Upper lobe of right lung (tissue), 1 donor: ENCODE data around the gene SMPD1. TPM values are rescaled to one million over a fixed set of nuclear protein-coding genes. Genes with fewer than 3 reads are reported as not detected.

Source experiments
- ATAC-seq: fragments of 200-7000 bp; cut with Tn5 transposase; one replicate; pipeline ENCODE4 v1.9.1; 2020; ENCODE audit warnings: mild to moderate bottlenecking, moderate library complexity
- DNase-seq: peaks from one replicate; pipeline ENCODE4 v3.0.0-alpha.2; 2020
- H3K27ac ChIP-seq: fragments of 200-600 bp; one replicate; pipeline ENCODE4 v1.8.0; 2022
- H3K27me3 ChIP-seq: fragments of 200-600 bp; one replicate; pipeline ENCODE4 v1.8.0; 2022; ENCODE audit warnings: mild to moderate bottlenecking
- H3K36me3 ChIP-seq: fragments of 200-600 bp; one replicate; pipeline ENCODE4 v1.8.0; 2022
- H3K4me1 ChIP-seq: fragments of 200-600 bp; one replicate; pipeline ENCODE4 v1.8.0; 2022
- H3K4me3 ChIP-seq: fragments of 200-600 bp; one replicate; pipeline ENCODE4 v1.8.0; 2022; ENCODE audit warnings: mild to moderate bottlenecking
- H3K9me3 ChIP-seq: fragments of 200-600 bp; one replicate; pipeline ENCODE4 v1.8.0; 2022
- intact Hi-C: fragments of 100-400 bp; cut with DNase I; formaldehyde crosslinking; loops from one replicate; pipeline ENCODE4 v1.11.0; 2022
- long read RNA-seq: library from polyadenylated mRNA; unstranded; transcript quantifications from one replicate; pipeline ENCODE4 v2.0.0, GENCODE V29; 2021
- total RNA-seq: library from RNA; stranded (reverse); fragmentation: NEBNext Ultra II Directional; extraction: Animal tissue kit (Norgen Biotek cat#: 25700); gene quantifications from one replicate; pipeline ENCODE4 v1.2.1, GENCODE V29; 2021
- TF ChIP-seq, protein P1 (sequence below): fragments of 200-600 bp; IDR thresholded peaks from one replicate; pipeline ENCODE4 v1.8.0; 2022; ENCODE audit warnings: antibody characterized with exemption
- donor health status: DM: no; HTN: yes; CAD: no; lungs with severe emphysema.

The SMPD1 gene
- 51.9 TPM for total RNA-seq
- long read RNA-seq, transcript SMPD1-201 (6 exons, 2,452 nt): major isoform, 14 of 40 reads
- long read RNA-seq, partial matches to known transcripts: 14 of 40 reads
- long read RNA-seq, other reads (novel, unspliced or antisense): 8 of 40 reads

DNA sequence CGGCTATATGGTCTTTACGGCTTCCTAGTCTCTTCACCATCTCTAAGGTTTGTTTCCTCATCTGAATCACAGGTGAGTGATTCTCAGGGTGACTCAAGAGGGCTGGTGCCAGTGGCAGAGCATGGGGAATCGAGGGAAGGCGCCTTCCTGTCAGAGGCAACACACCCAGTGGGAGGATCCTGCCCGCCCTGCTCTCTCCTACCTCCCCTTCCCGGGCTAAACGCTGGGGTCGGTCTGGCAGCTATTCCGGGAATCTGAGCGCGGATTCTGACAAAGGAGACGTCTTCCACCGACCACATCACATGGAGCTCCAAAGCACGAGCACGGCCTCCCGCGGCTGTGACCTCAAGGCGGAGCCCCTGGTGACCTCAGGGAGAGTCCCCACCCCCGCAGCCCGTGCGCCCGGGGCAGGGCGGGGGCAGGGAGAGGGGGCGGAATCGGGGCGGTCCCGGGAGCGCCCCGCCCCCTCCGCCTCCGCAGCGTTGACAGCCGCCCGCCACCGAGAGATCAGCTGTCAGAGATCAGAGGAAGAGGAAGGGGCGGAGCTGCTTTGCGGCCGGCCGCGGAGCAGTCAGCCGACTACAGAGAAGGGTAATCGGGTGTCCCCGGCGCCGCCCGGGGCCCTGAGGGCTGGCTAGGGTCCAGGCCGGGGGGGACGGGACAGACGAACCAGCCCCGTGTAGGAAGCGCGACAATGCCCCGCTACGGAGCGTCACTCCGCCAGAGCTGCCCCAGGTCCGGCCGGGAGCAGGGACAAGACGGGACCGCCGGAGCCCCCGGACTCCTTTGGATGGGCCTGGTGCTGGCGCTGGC, at the start of gene SMPD1:
Gene SMPD1 (plus strand): TSS at position 570 of the 813 bp plus-strand sequence. CDS start 125 bp downstream, at position 695.
- intact Hi-C loops: no loop called here
- Histone ChIP-seq H3K4me3 (peak within 1 kb of the TSS; percentile 80), H3K9me3 (no peaks in the 10 kb centered on the region), H3K4me1 (peaks cover 21% of the 10 kb centered on the region), H3K27me3 (no peaks in the 10 kb centered on the region), H3K27ac (peak within 1 kb of the TSS; percentile 92), H3K36me3 (peaks cover 8% of the 10 kb centered on the region)
- DNase-seq (peak; percentile 97), ATAC-seq (peak; percentile 98)
- TF ChIP-seq, protein P1, sequence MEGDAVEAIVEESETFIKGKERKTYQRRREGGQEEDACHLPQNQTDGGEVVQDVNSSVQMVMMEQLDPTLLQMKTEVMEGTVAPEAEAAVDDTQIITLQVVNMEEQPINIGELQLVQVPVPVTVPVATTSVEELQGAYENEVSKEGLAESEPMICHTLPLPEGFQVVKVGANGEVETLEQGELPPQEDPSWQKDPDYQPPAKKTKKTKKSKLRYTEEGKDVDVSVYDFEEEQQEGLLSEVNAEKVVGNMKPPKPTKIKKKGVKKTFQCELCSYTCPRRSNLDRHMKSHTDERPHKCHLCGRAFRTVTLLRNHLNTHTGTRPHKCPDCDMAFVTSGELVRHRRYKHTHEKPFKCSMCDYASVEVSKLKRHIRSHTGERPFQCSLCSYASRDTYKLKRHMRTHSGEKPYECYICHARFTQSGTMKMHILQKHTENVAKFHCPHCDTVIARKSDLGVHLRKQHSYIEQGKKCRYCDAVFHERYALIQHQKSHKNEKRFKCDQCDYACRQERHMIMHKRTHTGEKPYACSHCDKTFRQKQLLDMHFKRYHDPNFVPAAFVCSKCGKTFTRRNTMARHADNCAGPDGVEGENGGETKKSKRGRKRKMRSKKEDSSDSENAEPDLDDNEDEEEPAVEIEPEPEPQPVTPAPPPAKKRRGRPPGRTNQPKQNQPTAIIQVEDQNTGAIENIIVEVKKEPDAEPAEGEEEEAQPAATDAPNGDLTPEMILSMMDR: no peak

GRCh38 chr11:6345366-6345765, 44.9 kb upstream of the SMPD1 start:
- H3K36me3 ChIP-seq: no peaks in the 10 kb centered on the region
- intact Hi-C loops: loop anchor here (10.0 kb wide), 1 partner anchor 579 kb away; the partner anchor contains the start of genes OR2D3 and ZNF215
- no peaks in the 10 kb centered on the region for H3K27me3 ChIP-seq
- H3K27ac ChIP-seq: no peak overlapping the region
- DNase-seq (no peak), ATAC-seq (no peak)
- TF ChIP-seq, protein P1: no peak
- no peaks in the 10 kb centered on the region for H3K4me1 ChIP-seq
- H3K9me3 ChIP-seq: no peaks in the 10 kb centered on the region
- no peak overlapping the region for H3K4me3 ChIP-seq

DNA sequence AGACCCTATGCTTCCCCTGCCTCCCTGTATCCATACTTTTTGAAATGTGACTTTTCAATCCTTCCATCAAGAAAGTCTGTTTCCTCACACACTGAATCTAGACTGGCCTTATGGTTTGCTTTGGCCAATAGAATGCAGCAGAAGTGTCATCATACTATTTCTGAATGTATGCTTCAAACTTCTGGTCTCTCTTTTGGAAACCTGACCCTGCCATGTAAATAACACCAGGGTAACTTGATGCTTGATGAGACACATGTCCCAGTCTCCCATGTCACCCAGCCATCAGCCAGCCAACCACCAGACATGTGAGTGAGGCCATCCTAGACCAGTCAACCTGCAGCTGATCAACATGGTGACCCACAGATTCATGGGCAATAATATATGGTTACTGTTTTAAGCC, 40.2 kb upstream of the SMPD1 start:
- no peaks in the 10 kb centered on the region for H3K27me3 ChIP-seq
- intact Hi-C loops: no loop called here
- DNase-seq (no peak), ATAC-seq (no peak)
- no peaks in the 10 kb centered on the region for H3K9me3 ChIP-seq
- H3K4me1 ChIP-seq: no peaks in the 10 kb centered on the region
- no peak overlapping the region for H3K27ac ChIP-seq
- TF ChIP-seq, protein P1: no peak
- H3K36me3 ChIP-seq: no peaks in the 10 kb centered on the region
- no peak overlapping the region for H3K4me3 ChIP-seq

- ATAC-seq (no peak), DNase-seq (no peak)
- Histone ChIP-seq H3K9me3 (no peaks in the 10 kb centered on the region), H3K4me1 (no peaks in the 10 kb centered on the region), H3K36me3 (no peaks in the 10 kb centered on the region), H3K27me3 (no peaks in the 10 kb centered on the region), H3K4me3 (no peak overlapping the region), H3K27ac (no peak overlapping the region)
- TF ChIP-seq, protein P1: no peak
- intact Hi-C loops: no loop called here
These were observed 39.8 kb upstream of the SMPD1 start for GRCh38 chr11:6350486-6350885.

- ATAC-seq: no peak
- intact Hi-C loops: no loop called here
These were observed 38.4 kb upstream of the SMPD1 start for GRCh38 chr11:6351782-6352382.

More at GRCh38 chr11:6351782-6352382, 38.4 kb upstream of the SMPD1 start:
- TF ChIP-seq, protein P1: no peak
- no peaks in the 10 kb centered on the region for H3K27me3 ChIP-seq
- no peak for DNase-seq
- no peaks in the 10 kb centered on the region for H3K9me3 ChIP-seq
- peaks cover 8% of the 10 kb centered on the region for H3K4me1 ChIP-seq
- no peaks in the 10 kb centered on the region for H3K36me3 ChIP-seq
- H3K27ac ChIP-seq: no peak overlapping the region
- H3K4me3 ChIP-seq: no peak overlapping the region
